ENCODE measurements around the gene TSNAXIP1. TPM values are rescaled to one million over a fixed set of nuclear protein-coding genes. Genes with fewer than 3 reads are reported as not detected.

The TSNAXIP1 gene
- total RNA-seq, 1 donor from 2014 or later, result 0.41 TPM

- intact Hi-C loops (cut with DNase I), result loop anchor here (2.0 kb wide), 1 partner anchor 26 kb away; the partner anchor contains the start of genes CENPT and NUTF2
- ATAC-seq, result peak; percentile 88
- DNase-seq (ENCODE audit: missing footprints), result peak; percentile 94
These were observed 66.1 kb downstream of the TSNAXIP1 start, which contains the start of gene EDC4 for GRCh38 chr16:67872631-67873434. Gene EDC4, plus strand, starts transcription at chr16:67873052. Its CDS starts 210 bp downstream, at chr16:67873262.

- intact Hi-C loops (cut with DNase I), result loop anchor here (2.0 kb wide), 1 partner anchor 27 kb away; the partner anchor contains the start of genes CENPT and NUTF2
- DNase-seq (ENCODE audit: missing footprints), result no peak
- no peak for ATAC-seq
These were observed 67.0 kb downstream of the TSNAXIP1 start for GRCh38 chr16:67873435-67874370.

GRCh38 chr16:67874372-67874771 lies 67.7 kb downstream of the TSNAXIP1 start:
- intact Hi-C loops (cut with DNase I), result no loop called here
- DNase-seq (ENCODE audit: missing footprints) (no peak), ATAC-seq (no peak)

GRCh38 chr16:67877064-67877463 lies 70.4 kb downstream of the TSNAXIP1 start:
- no peak for ATAC-seq
- no peak for DNase-seq (ENCODE audit: missing footprints)
- intact Hi-C loops (cut with DNase I), result no loop called here

Other genes starting within 250 kb of the TSNAXIP1 start
- gene CTCF, start 244.4 kb upstream of the TSNAXIP1 start, total RNA-seq, result 28.2 TPM
- 0.30 TPM for gene CARMIL2, start 161.7 kb upstream of the TSNAXIP1 start, total RNA-seq
- 9.7 TPM for gene ACD, start 146.6 kb upstream of the TSNAXIP1 start, total RNA-seq
- gene PARD6A, start 145.9 kb upstream of the TSNAXIP1 start, total RNA-seq, result 3.7 TPM
- gene ENKD1, start 140.1 kb upstream of the TSNAXIP1 start, total RNA-seq, result 9.9 TPM
- 3.0 TPM for gene C16orf86, start 140.1 kb upstream of the TSNAXIP1 start, total RNA-seq
- gene GFOD2, start 87.6 kb upstream of the TSNAXIP1 start, total RNA-seq, result 9.0 TPM
- 11.1 TPM for gene RANBP10, start 329 bp upstream of the TSNAXIP1 start, total RNA-seq
- 32.3 TPM for gene THAP11, start 35.4 kb downstream of the TSNAXIP1 start, total RNA-seq
- gene NUTF2, start 40.0 kb downstream of the TSNAXIP1 start, total RNA-seq, result 86.6 TPM
- 21.3 TPM for gene CENPT, start 40.8 kb downstream of the TSNAXIP1 start, total RNA-seq
- gene EDC4, start 66.2 kb downstream of the TSNAXIP1 start, total RNA-seq, result 35.4 TPM
- gene NRN1L, start 78.0 kb downstream of the TSNAXIP1 start, total RNA-seq, result 0.54 TPM
- gene PSKH1, start 86.4 kb downstream of the TSNAXIP1 start, total RNA-seq, result 18.1 TPM
- 0.81 TPM for gene CTRL, start 125.0 kb downstream of the TSNAXIP1 start, total RNA-seq
- 59.3 TPM for gene PSMB10, start 130.0 kb downstream of the TSNAXIP1 start, total RNA-seq
- gene LCAT, start 137.2 kb downstream of the TSNAXIP1 start, total RNA-seq, result 19.0 TPM
- gene SLC12A4, start 161.7 kb downstream of the TSNAXIP1 start, total RNA-seq, result 97.5 TPM
- not detected for gene DPEP3, start 173.6 kb downstream of the TSNAXIP1 start, total RNA-seq
- 0.87 TPM for gene DPEP2, start 192.6 kb downstream of the TSNAXIP1 start, total RNA-seq
- not detected for gene DPEP2NB, start 209.0 kb downstream of the TSNAXIP1 start, total RNA-seq
- 7.5 TPM for gene DDX28, start 216.3 kb downstream of the TSNAXIP1 start, total RNA-seq
- 7.0 TPM for gene DUS2, start 216.4 kb downstream of the TSNAXIP1 start, total RNA-seq

All from Right ventricle myocardium inferior (tissue), 1 donor.